K562 (cell line): ENCODE data around the gene SLIT1. TPM values are rescaled to one million over a fixed set of nuclear protein-coding genes. Genes with fewer than 3 reads are reported as not detected.

ENCODE experiments used
- ATAC-seq: fragments of 200-7000 bp; cut with Tn5 transposase; 3 replicates; pipeline ENCODE4 v1.9.1; 2020; ENCODE audit warnings: moderate library complexity
- BruUV-seq: library from RNA; stranded (reverse); fragments of 400-500 nt; replicated peaks from 2 replicates; lab custom pipeline; 2021; lab: Mats Ljungman, UMichigan
- CTCF ChIA-PET: fragments of 300-600 bp; formaldehyde crosslinking; extraction: SDS; loops from one replicate; lab custom pipeline; 2021; ENCODE audit warnings: low intra/inter-chr PET ratio; lab: Yijun Ruan, JAX
- POLR2A ChIA-PET: fragments of 300-600, 350-650 bp; sonication (Branson Sonifier 250); formaldehyde crosslinking; extraction: SDS; loops from one replicate; lab custom pipeline; 2021; ENCODE audit warnings: antibody characterized with exemption, inconsistent platforms; lab: Yijun Ruan, JAX
- DNase-seq, 4 experiments: peaks; one replicate each; pipeline versions ENCODE4 v3.0.0 to v3.0.0-alpha.2; 2011 to 2018; ENCODE audit warnings: low spot score in 3 of 4, mixed read lengths in 3 of 4; ENCODE audit errors: extremely low read depth in 1 of 4
- FAIRE-seq: peaks from 2 replicates; lab custom pipeline; 2011; peaks lifted over from hg19 to GRCh38; lab: Jason Lieb, UNC
- H2AFZ ChIP-seq: 2 replicates; pipeline ENCODE4 v1.6.0; 2011; ENCODE audit warnings: low read depth, low read length, control low read depth, inconsistent platforms
- H3K27ac ChIP-seq: fragments of 200-600 bp; 3 replicates; pipeline ENCODE4 v1.8.0; 2011; ENCODE audit warnings: low read depth, mild to moderate bottlenecking, control low read depth, inconsistent platforms, low read length, moderate library complexity, mixed read lengths; ENCODE audit errors: extremely low read depth
- H3K27me3 ChIP-seq, 2 experiments: fragments of 300-600 bp in 1 of 2; 2 replicates in 1 of 2; 3 replicates in 1 of 2; pipeline versions ENCODE4 v1.6.0 to v1.8.0; 2011; ENCODE audit warnings: inconsistent platforms in 2 of 2, low read length in 2 of 2, mild to moderate bottlenecking in 1 of 2, mixed read lengths in 1 of 2, moderate library complexity in 1 of 2; ENCODE audit not compliant: control insufficient read depth in 2 of 2, insufficient read depth in 2 of 2
- H3K36me3 ChIP-seq: fragments of 300-600 bp; 3 replicates; pipeline ENCODE4 v1.8.0; 2011; ENCODE audit warnings: mild to moderate bottlenecking, low read length, inconsistent platforms; ENCODE audit not compliant: control insufficient read depth, insufficient read depth
- H3K4me1 ChIP-seq, 2 experiments: fragments of 200-600 bp in 1 of 2; replicated peaks in 1 of 2; 2 replicates in 1 of 2; 3 replicates in 1 of 2; pipeline versions ENCODE4 v1.5.1 to v1.8.0; 2011; ENCODE audit warnings: inconsistent platforms in 2 of 2, low read length in 2 of 2, mild to moderate bottlenecking in 1 of 2, mixed read lengths in 1 of 2, moderate library complexity in 1 of 2; ENCODE audit not compliant: control insufficient read depth in 2 of 2, insufficient read depth in 2 of 2
- H3K4me2 ChIP-seq: 2 replicates; pipeline ENCODE4 v1.6.1; 2011; ENCODE audit warnings: low read length, control low read depth, inconsistent platforms, mixed read lengths; ENCODE audit not compliant: insufficient read depth
- H3K4me3 ChIP-seq: fragments of 200-600 bp; sonication (generic), shearing (Covaris generic); 2 replicates; pipeline ENCODE4 v1.5.1; 2016; ENCODE audit warnings: control low read depth, inconsistent platforms
- H3K79me2 ChIP-seq: fragments of 200-600 bp; 3 replicates; pipeline ENCODE4 v1.8.0; 2011; ENCODE audit warnings: low read length, inconsistent platforms; ENCODE audit not compliant: control insufficient read depth, insufficient read depth
- H3K9ac ChIP-seq, 2 experiments: 2 replicates each; pipeline versions ENCODE4 v1.6.0 to v1.6.1; 2011; ENCODE audit warnings: low read depth in 2 of 2, low read length in 2 of 2, control low read depth in 1 of 2, inconsistent platforms in 1 of 2, mild to moderate bottlenecking in 1 of 2, mixed read lengths in 1 of 2; ENCODE audit not compliant: insufficient read depth in 1 of 2
- H3K9me1 ChIP-seq: one replicate; pipeline ENCODE4 v1.6.0; 2011; ENCODE audit warnings: inconsistent platforms, mild to moderate bottlenecking, low read length, moderate library complexity; ENCODE audit not compliant: control insufficient read depth, insufficient read depth
- H3K9me3 ChIP-seq: replicated peaks from 2 replicates; pipeline ENCODE4 v1.5.1; 2011; ENCODE audit warnings: low read depth, low read length, inconsistent platforms; ENCODE audit not compliant: control insufficient read depth, insufficient read depth
- H4K20me1 ChIP-seq: replicated peaks from 2 replicates; pipeline ENCODE4 v1.6.1; 2011; ENCODE audit warnings: low read length, inconsistent platforms, mixed read lengths; ENCODE audit not compliant: control insufficient read depth, insufficient read depth
- ARNT ChIP-seq, 2 experiments: fragments of 450-650 bp; IDR thresholded peaks; 2 replicates each; pipeline ENCODE4 v1.6.1; 2016; ENCODE audit warnings: mild to moderate bottlenecking in 1 of 2
- FOXK1 ChIP-seq: sonication (generic); formaldehyde crosslinking; IDR thresholded peaks from 2 replicates; pipeline ENCODE4 v1.8.0; 2022; ENCODE audit warnings: missing genetic modification reagents, mild to moderate bottlenecking, borderline replicate concordance
- HOMEZ ChIP-seq: fragments of 250-450 bp; sonication (Bioruptor Pico); IDR thresholded peaks from 2 replicates; pipeline ENCODE4 v1.4.0; 2020; ENCODE audit warnings: mild to moderate bottlenecking, moderate library complexity
- KHSRP ChIP-seq: fragments of 450-650 bp; IDR thresholded peaks from 2 replicates; pipeline ENCODE4 v1.6.1; 2017
- MCM3 ChIP-seq: fragments of 450-650 bp; IDR thresholded peaks from 2 replicates; pipeline ENCODE4 v1.6.1; 2016
- MTA3 ChIP-seq: fragments of 450-650 bp; formaldehyde crosslinking; IDR thresholded peaks from 2 replicates; pipeline ENCODE4 v1.6.1; 2017; ENCODE audit warnings: mild to moderate bottlenecking, borderline replicate concordance
- NCOA1 ChIP-seq: fragments of 450-650 bp; IDR thresholded peaks from 2 replicates; pipeline ENCODE4 v1.6.1; 2016; ENCODE audit warnings: low read depth
- SAFB2 ChIP-seq: fragments of 200-400 bp; formaldehyde crosslinking; IDR thresholded peaks from 2 replicates; pipeline ENCODE4 v1.6.1; 2018; ENCODE audit warnings: borderline replicate concordance, low read length, low read depth, moderate library complexity; ENCODE audit not compliant: severe bottlenecking
- ZNF764 ChIP-seq: fragments of 250-450 bp; sonication (Bioruptor Pico); IDR thresholded peaks from 2 replicates; pipeline ENCODE4 v1.4.0; 2020; ENCODE audit warnings: low read depth, mild to moderate bottlenecking, moderate library complexity
- WGBS: fragments of 100-300 bp; shearing (Covaris generic); methylation state at CpG from one replicate; pipeline ENCODE4 v1.1.6; 2016; ENCODE audit warnings: low coverage, mixed read lengths; ENCODE audit not compliant: insufficient coverage; ENCODE audit errors: missing lambda C conversion rate; 5-methylcytosine and 5-hydroxymethylcytosine counted together
- in situ Hi-C: fragments of 300-500 bp; cut with MboI; formaldehyde crosslinking; loops from 4 replicates; pipeline ENCODE4 v1.15.0; 2018; ENCODE audit warnings: inconsistent platforms, mixed read lengths
- intact Hi-C: fragments of 100-400 bp; cut with micrococcal nuclease; formaldehyde crosslinking; loops from 2 replicates; pipeline ENCODE4 v1.14.2; 2022
- polyA plus RNA-seq, 8 experiments: library from polyadenylated mRNA; depleted of rRNA in 4 of 8; stranded (reverse) in 5 of 8; unstranded in 3 of 8; fragments of >200 nt; fragmentation: Nextera tagmentation in 2 of 8; fragmentation: Illumina TruSeq in 1 of 8; extraction: Ambion mirVana in 2 of 8; extraction: Trizol in 1 of 8; gene quantifications; 2 replicates each; pipeline versions ENCODE4 v1.2.1 to v1.2.3, GENCODE V29; 2011 to 2014; ENCODE audit warnings: inconsistent platforms in 1 of 8, missing spikeins in 1 of 8
- total RNA-seq, 7 experiments: library from RNA; depleted of rRNA in 6 of 7; stranded (reverse); fragments of >200 nt in 6 of 7; fragmentation: Illumina TruSeq in 2 of 7; extraction: Trizol in 2 of 7; gene quantifications; 2 replicates each; pipeline versions ENCODE4 v1.2.1 to v1.2.3, GENCODE V29; 2011 to 2021; ENCODE audit warnings: low replicate concordance in 1 of 7

Gene SLIT1
- total and polyA plus RNA-seq, 9 of the 15 experiments (the other 6 are each of a cell fraction or from before 2014, with no cell fraction given) = 0.01 to 0.11 (median 0.04) TPM; not detected in 3

GRCh38 chr10:97099868-97100267 lies 85.9 kb downstream of the SLIT1 start:
- no peak overlapping the region for H3K4me2 ChIP-seq
- no peak for FAIRE-seq
- no peaks in the 10 kb centered on the region for H3K36me3 ChIP-seq
- WGBS = 3% methylated on average over 5 of the region's 5 CpGs
- H3K27me3 ChIP-seq = peaks cover 2 to 70% of the 10 kb centered on the region in 2 experiments; a peak in 4 of 5 replicates
- H3K4me3 ChIP-seq = no peak overlapping the region
- H4K20me1 ChIP-seq = no peaks in the 10 kb centered on the region; the same call in 1 of the 2 replicates
- CTCF ChIA-PET = interaction anchor here (0.6 kb wide), 1 partner anchor 178 kb away, joined by 4 read pairs; no protein-coding TSS in a partner anchor
- no peak overlapping the region for H3K27ac ChIP-seq
- no peaks in the 10 kb centered on the region for H3K4me1 ChIP-seq
- no peaks in the 10 kb centered on the region for H3K79me2 ChIP-seq
- POLR2A ChIA-PET = interaction anchor here (0.5 kb wide), 1 partner anchor 33 kb away, joined by 3 read pairs; no protein-coding TSS in a partner anchor
- ATAC-seq = no peak
- intact Hi-C loops (no loop called here), in situ Hi-C loops (no loop called here)
- H2AFZ ChIP-seq = no peak overlapping the region
- H3K9ac ChIP-seq = no peak overlapping the region
- no TSS peak for BruUV-seq
- H3K9me3 ChIP-seq = no peaks in the 10 kb centered on the region
- TF ChIP-seq NCOA1 = no peak
- TF ChIP-seq SAFB2 = no peak
- TF ChIP-seq HOMEZ (CRISPR knock-in tag) = no peak
- no peak for TF ChIP-seq MCM3
- no peak for TF ChIP-seq KHSRP
- no peak for TF ChIP-seq ARNT (IDR thresholded peaks at IDR 0.05)
- no peak for TF ChIP-seq FOXK1 (CRISPR knock-in tag)
- TF ChIP-seq MTA3 = no peak
- TF ChIP-seq ZNF764 (CRISPR knock-in tag) = no peak
- DNase-seq = no peak
- H3K9me1 ChIP-seq = no peaks in the 10 kb centered on the region
